ENCODE data around the gene CFTR.
"Not testable (repeated sequence)": the region's sequence is repeated elsewhere in the genome, so short reads cannot be mapped to it uniquely, and the experiment has no call there.

The CFTR gene

GRCh38 chr7:117479225-117480054 is at the start of gene CFTR:
Gene CFTR, plus strand, starts transcription at chr7:117480025. Its CDS starts 70 bp downstream, at chr7:117480095.
- DNase-seq (ENCODE audit: low spot score): no peak

GRCh38 chr7:117435475-117436043 is 44.3 kb upstream of the CFTR start:
- no peak for DNase-seq (ENCODE audit: low spot score)

GRCh38 chr7:117444646-117445045 is 35.2 kb upstream of the CFTR start:
- no peak for DNase-seq (ENCODE audit: low spot score)

- no peak for DNase-seq (ENCODE audit: low spot score)
These were observed 34.6 kb upstream of the CFTR start for GRCh38 chr7:117445206-117445605.

- no peak for DNase-seq (ENCODE audit: low spot score)
These were observed 33.5 kb upstream of the CFTR start for GRCh38 chr7:117446220-117446815.

GRCh38 chr7:117448655-117449054 is 31.2 kb upstream of the CFTR start:
- DNase-seq (ENCODE audit: low spot score): no peak

GRCh38 chr7:117458977-117459583 is 20.7 kb upstream of the CFTR start:
- peak; percentile 60 for DNase-seq (ENCODE audit: low spot score)

- DNase-seq (ENCODE audit: low spot score): no peak
These were observed 20.1 kb upstream of the CFTR start for GRCh38 chr7:117459735-117460134.

GRCh38 chr7:117460815-117461214 is 19.0 kb upstream of the CFTR start:
- not testable (repeated sequence) for DNase-seq (ENCODE audit: low spot score)

GRCh38 chr7:117468174-117468573 is 11.7 kb upstream of the CFTR start:
- DNase-seq (ENCODE audit: low spot score): no peak

GRCh38 chr7:117470777-117471176 is 9.0 kb upstream of the CFTR start:
- no peak for DNase-seq (ENCODE audit: low spot score)

GRCh38 chr7:117472335-117472734 is 7.5 kb upstream of the CFTR start:
- DNase-seq (ENCODE audit: low spot score): no peak

- no peak for DNase-seq (ENCODE audit: low spot score)
These were observed 3.1 kb upstream of the CFTR start for GRCh38 chr7:117476557-117477215.

GRCh38 chr7:117478836-117479224 is 995 bp upstream of the CFTR start:
- no peak for DNase-seq (ENCODE audit: low spot score)

GRCh38 chr7:117480055-117480362 is 184 bp downstream of the CFTR start:
- no peak for DNase-seq (ENCODE audit: low spot score)

GRCh38 chr7:117480978-117481377 is 1.2 kb downstream of the CFTR start:
- peak; percentile 14 for DNase-seq (ENCODE audit: low spot score)

- no peak for DNase-seq (ENCODE audit: low spot score)
These were observed 5.3 kb downstream of the CFTR start for GRCh38 chr7:117485118-117485620.

GRCh38 chr7:117489016-117489415 is 9.2 kb downstream of the CFTR start:
- DNase-seq (ENCODE audit: low spot score): no peak

GRCh38 chr7:117489430-117489829 is 9.6 kb downstream of the CFTR start:
- no peak for DNase-seq (ENCODE audit: low spot score)

GRCh38 chr7:117489911-117490310 is 10.1 kb downstream of the CFTR start:
- no peak for DNase-seq (ENCODE audit: low spot score)

- no peak for DNase-seq (ENCODE audit: low spot score)
These were observed 12.8 kb downstream of the CFTR start for GRCh38 chr7:117492649-117493048.

GRCh38 chr7:117493460-117493859 is 13.6 kb downstream of the CFTR start:
- no peak for DNase-seq (ENCODE audit: low spot score)
